Spinal cord (tissue), 10 donors: Measurements from ENCODE around the gene ZC3H10. TPM values are rescaled to one million over a fixed set of nuclear protein-coding genes. Genes with fewer than 3 reads are reported as not detected.

Source experiments
- DNase-seq, 6 donors: peaks; one replicate each; pipeline versions ENCODE4 v3.0.0 to v3.0.0-alpha.2; 2013 to 2015; ENCODE audit warnings: low spot score in 6 of 6, low read depth in 4 of 6
- H3K27ac ChIP-seq: one replicate; pipeline ENCODE4 v1.5.1; 2013; ENCODE audit warnings: low read depth, low read length, control low read depth
- H3K27me3 ChIP-seq: one replicate; pipeline ENCODE4 v1.6.1; 2013; ENCODE audit warnings: low read length; ENCODE audit not compliant: control insufficient read depth, insufficient read depth
- H3K36me3 ChIP-seq: one replicate; pipeline ENCODE4 v1.6.1; 2013; ENCODE audit warnings: low read length; ENCODE audit not compliant: control insufficient read depth, insufficient read depth
- H3K4me1 ChIP-seq: one replicate; pipeline ENCODE4 v1.6.1; 2013; ENCODE audit warnings: low read length; ENCODE audit not compliant: control insufficient read depth, insufficient read depth
- H3K4me3 ChIP-seq: one replicate; pipeline ENCODE4 v1.5.1; 2013; ENCODE audit warnings: low read depth, low read length, control low read depth
- H3K9me3 ChIP-seq: one replicate; pipeline ENCODE4 v1.6.1; 2013; ENCODE audit warnings: low read length; ENCODE audit not compliant: control insufficient read depth, insufficient read depth
- WGBS: methylation state at CpG from one replicate; pipeline ENCODE4 v1.1.5; 2013; ENCODE audit warnings: missing lambda C conversion rate; ENCODE audit not compliant: insufficient coverage; 5-methylcytosine and 5-hydroxymethylcytosine counted together
- polyA plus RNA-seq, 2 donors: library from polyadenylated mRNA; unstranded; fragments of 120-200 nt; gene quantifications; one replicate each; pipeline ENCODE4 v1.2.1, GENCODE V29; 2013; ENCODE audit not compliant: insufficient read length in 2 of 2
- total RNA-seq, 2 donors: library from RNA; depleted of rRNA in 1 of 2; stranded (reverse); fragments of 120-200 nt in 1 of 2; fragments of >200 nt in 1 of 2; gene quantifications; one replicate each; pipeline versions ENCODE4 v1.2.3 to v1.2.4, GENCODE V29; 2013 to 2014
- donor health status: healthy.

Gene ZC3H10
- total and polyA plus RNA-seq, 4 donors = 4.1 to 7.1 (median 5.6) TPM

DNA sequence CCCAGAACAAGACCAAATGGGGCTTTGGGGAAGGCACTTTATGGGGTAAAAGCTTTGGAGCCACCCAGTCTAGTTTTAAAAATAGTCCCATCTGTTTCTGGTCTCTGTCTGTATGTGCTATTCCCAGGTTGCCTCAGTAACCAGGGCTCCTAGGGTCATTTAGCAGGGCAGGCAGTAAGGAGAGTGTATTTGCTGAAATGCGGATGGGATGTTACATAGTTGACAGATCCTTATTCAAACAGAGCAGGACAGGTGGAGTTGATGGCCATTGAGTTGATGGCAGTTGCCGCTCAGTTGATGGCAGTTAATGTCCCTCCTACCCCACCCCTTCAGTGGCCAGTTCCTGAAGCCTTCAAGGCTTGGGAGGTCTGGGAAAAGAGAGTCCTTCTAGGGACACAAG is 4.6 kb downstream of the ZC3H10 start:
- Histone ChIP-seq H3K4me1 (peaks cover 17% of the 10 kb centered on the region), H3K4me3 (no peak overlapping the region), H3K9me3 (no peaks in the 10 kb centered on the region), H3K27ac (no peak overlapping the region), H3K36me3 (peaks cover 28% of the 10 kb centered on the region), H3K27me3 (no peaks in the 10 kb centered on the region)
- WGBS = no CpG with 5 or more reads among the region's 2 CpGs
- no peak for DNase-seq

GRCh38 chr12:56124133-56124532 is 6.1 kb downstream of the ZC3H10 start:
- peaks cover 19% of the 10 kb centered on the region for H3K4me1 ChIP-seq
- 94% methylated on average over 4 of the region's 4 CpGs for WGBS
- DNase-seq = no peak
- H3K27ac ChIP-seq = no peak overlapping the region
- H3K4me3 ChIP-seq = no peak overlapping the region
- no peaks in the 10 kb centered on the region for H3K27me3 ChIP-seq
- H3K36me3 ChIP-seq = peaks cover 28% of the 10 kb centered on the region
- H3K9me3 ChIP-seq = no peaks in the 10 kb centered on the region

GRCh38 chr12:56126732-56127239 is 8.7 kb downstream of the ZC3H10 start:
- H3K4me1 ChIP-seq = peaks cover 30% of the 10 kb centered on the region
- no peak overlapping the region for H3K4me3 ChIP-seq
- H3K36me3 ChIP-seq = peaks cover 27% of the 10 kb centered on the region
- no peaks in the 10 kb centered on the region for H3K9me3 ChIP-seq
- no peaks in the 10 kb centered on the region for H3K27me3 ChIP-seq
- no peak for DNase-seq
- H3K27ac ChIP-seq = peak overlapping the region; percentile 86
- 83% methylated on average over 3 of the region's 3 CpGs for WGBS

- Histone ChIP-seq H3K27ac (peak overlapping the region; percentile 86), H3K27me3 (no peaks in the 10 kb centered on the region), H3K36me3 (peaks cover 29% of the 10 kb centered on the region), H3K4me1 (peaks cover 30% of the 10 kb centered on the region), H3K9me3 (no peaks in the 10 kb centered on the region), H3K4me3 (peak overlapping the region; percentile 91)
- no peak for DNase-seq
- WGBS = 0% methylated on average over 2 of the region's 8 CpGs
These were observed 9.4 kb downstream of the ZC3H10 start for GRCh38 chr12:56127485-56127887.

DNA sequence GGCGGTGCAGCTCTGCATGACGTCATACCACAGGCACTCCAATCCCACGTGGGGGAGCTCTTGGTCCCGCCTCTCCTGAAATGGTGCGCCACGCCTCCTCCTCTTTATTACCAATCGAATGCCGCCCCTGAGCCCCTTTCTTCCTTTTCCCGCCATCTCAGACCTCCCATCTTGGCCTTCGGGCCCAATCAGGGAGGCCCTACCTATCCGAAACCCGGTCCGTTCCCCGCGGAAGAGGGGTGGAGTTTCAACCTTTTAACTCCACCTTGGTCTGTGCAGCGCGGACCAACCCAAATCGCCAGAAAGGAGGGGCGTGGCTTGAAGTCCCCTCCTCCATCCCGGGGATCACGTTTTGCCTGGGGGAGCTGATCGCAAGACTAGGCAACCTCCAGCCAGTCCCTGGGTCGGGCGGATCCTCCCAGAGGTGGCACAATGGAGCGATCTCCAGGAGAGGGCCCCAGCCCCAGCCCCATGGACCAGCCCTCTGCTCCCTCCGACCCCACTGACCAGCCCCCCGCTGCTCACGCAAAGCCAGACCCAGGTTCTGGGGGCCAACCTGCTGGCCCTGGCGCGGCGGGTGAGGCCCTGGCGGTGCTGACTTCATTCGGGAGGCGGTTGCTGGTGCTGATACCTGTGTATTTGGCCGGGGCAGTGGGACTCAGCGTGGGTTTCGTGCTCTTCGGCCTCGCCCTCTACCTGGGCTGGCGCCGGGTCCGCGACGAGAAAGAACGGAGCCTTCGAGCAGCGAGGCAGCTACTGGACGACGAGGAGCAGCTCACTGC is 10.0 kb downstream of the ZC3H10 start, which contains the start of gene ESYT1:
TSS of gene ESYT1 (plus strand) at position 380 of the 782 bp plus-strand sequence. CDS start at position 433, 53 bp downstream.
- Histone ChIP-seq H3K9me3 (no peaks in the 10 kb centered on the region), H3K27me3 (no peaks in the 10 kb centered on the region), H3K36me3 (peaks cover 35% of the 10 kb centered on the region), H3K4me3 (peak within 1 kb of the TSS; percentile 91), H3K27ac (peak within 1 kb of the TSS; percentile 92), H3K4me1 (peaks cover 30% of the 10 kb centered on the region)
- peak in 5 of 6 donors; percentile 95 to 100 (median 98) for DNase-seq
- under 1% methylated on average over 48 of the region's 49 CpGs for WGBS

GRCh38 chr12:56128670-56129205 is 10.7 kb downstream of the ZC3H10 start:
- H3K27ac ChIP-seq = peak overlapping the region; percentile 92
- under 1% methylated on average over 20 of the region's 20 CpGs for WGBS
- DNase-seq = peak in 2 of 6 donors; percentile 32 to 51

GRCh38 chr12:56129206-56129941 is 11.3 kb downstream of the ZC3H10 start:
- WGBS = under 1% methylated on average over 23 of the region's 29 CpGs
- Histone ChIP-seq H3K9me3 (no peaks in the 10 kb centered on the region), H3K27ac (peak overlapping the region; percentile 92), H3K36me3 (peaks cover 46% of the 10 kb centered on the region), H3K27me3 (no peaks in the 10 kb centered on the region), H3K4me3 (peak overlapping the region; percentile 91), H3K4me1 (peaks cover 30% of the 10 kb centered on the region)
- DNase-seq = peak in 2 of 6 donors; percentile 56 to 66

More at GRCh38 chr12:56128670-56129205, 10.7 kb downstream of the ZC3H10 start:
- Histone ChIP-seq H3K27me3 (no peaks in the 10 kb centered on the region), H3K9me3 (no peaks in the 10 kb centered on the region), H3K36me3 (peaks cover 39% of the 10 kb centered on the region), H3K4me1 (peaks cover 30% of the 10 kb centered on the region), H3K4me3 (peak overlapping the region; percentile 91)

GRCh38 chr12:56129942-56130495 is 12.0 kb downstream of the ZC3H10 start:
- peaks cover 50% of the 10 kb centered on the region for H3K36me3 ChIP-seq
- H3K27me3 ChIP-seq = no peaks in the 10 kb centered on the region
- no peaks in the 10 kb centered on the region for H3K9me3 ChIP-seq
- WGBS = 73% methylated on average over 22 of the region's 22 CpGs
- DNase-seq = no peak
- no peak overlapping the region for H3K27ac ChIP-seq
- H3K4me1 ChIP-seq = peaks cover 30% of the 10 kb centered on the region
- peak overlapping the region; percentile 91 for H3K4me3 ChIP-seq

GRCh38 chr12:56130876-56131275 is 12.8 kb downstream of the ZC3H10 start:
- no peak for DNase-seq
- H3K4me1 ChIP-seq = peaks cover 30% of the 10 kb centered on the region
- H3K27me3 ChIP-seq = no peaks in the 10 kb centered on the region
- H3K4me3 ChIP-seq = no peak overlapping the region
- H3K27ac ChIP-seq = no peak overlapping the region
- H3K36me3 ChIP-seq = peaks cover 53% of the 10 kb centered on the region
- no peaks in the 10 kb centered on the region for H3K9me3 ChIP-seq
- 100% methylated on average over 1 of the region's 4 CpGs for WGBS
